ENCODE data around the gene ETV3L.
A peak's percentile ranks its signal among the peaks of the same experiment; 100 is the strongest.
"Not testable (repeated sequence)": the region's sequence is repeated elsewhere in the genome, so short reads cannot be mapped to it uniquely, and the experiment has no call there.

Gene ETV3L

GRCh38 chr1:157104598-157105293 is 5.1 kb upstream of the ETV3L start:
- DNase-seq = no peak

DNA sequence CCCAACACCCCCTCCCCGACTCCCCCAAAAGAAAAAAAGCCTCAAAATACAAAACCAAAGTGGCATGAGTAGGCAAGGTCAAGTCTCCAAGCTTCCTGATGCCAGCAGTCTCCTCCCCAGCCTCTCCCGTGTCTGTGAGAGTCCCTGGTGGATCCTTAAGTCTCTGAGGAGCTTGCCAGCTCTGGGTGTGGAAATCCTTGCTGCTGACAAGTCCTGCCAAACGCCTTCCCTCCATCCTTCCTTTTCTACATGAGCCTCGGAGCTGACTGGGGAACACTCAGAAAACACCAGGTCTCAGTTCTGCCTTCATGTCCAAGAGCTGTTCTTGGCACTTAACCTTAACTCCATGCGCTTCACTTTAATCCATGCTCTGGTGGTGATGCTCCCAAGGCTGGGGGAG is 3.7 kb upstream of the ETV3L start:
- DNase-seq = no peak

GRCh38 chr1:157101149-157101548 is 1.5 kb upstream of the ETV3L start:
- no peak for DNase-seq

- not testable (repeated sequence) for DNase-seq
Observed at GRCh38 chr1:157098987-157099632, 498 bp downstream of the ETV3L start.

DNA sequence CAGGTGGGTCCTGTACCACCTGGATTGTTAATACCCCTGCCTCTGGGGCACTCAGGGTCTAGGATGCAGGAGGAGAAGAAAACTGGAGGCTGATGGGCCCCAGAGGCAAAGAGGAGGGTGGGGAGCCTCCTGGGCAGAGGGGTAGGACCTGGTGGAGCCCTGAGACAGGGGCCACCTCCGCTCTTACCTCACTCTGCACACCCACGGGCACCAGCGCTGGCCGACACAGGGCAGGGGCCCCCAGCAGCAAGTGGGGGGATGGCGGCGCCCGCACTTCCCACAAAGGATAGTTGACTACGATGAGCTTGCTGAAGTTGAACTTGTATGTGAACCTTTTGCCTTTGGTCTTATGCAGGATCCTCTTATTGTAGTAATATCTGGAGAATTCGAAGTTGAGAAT is 1.1 kb downstream of the ETV3L start:
- no peak for DNase-seq

DNA sequence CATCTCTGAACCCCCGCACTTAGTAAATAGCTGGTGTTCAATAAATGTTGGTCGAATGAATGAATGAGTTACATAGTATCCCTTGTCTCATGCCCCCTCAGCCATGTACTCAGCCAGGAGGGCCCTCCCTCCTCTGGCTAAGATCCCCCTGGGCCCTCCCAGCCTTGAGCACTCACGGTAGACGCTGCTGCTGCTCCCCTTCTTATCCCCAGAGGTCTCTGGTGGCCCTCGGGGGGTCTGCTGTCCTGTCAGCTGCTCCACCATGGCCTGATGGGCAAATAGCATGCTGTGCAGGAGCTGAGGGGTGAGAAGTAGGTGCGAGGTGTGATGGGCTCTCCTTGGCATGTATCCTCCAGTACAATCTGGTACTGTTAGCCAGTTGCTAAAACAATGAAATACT is 1.9 kb downstream of the ETV3L start:
- no peak for DNase-seq

DNA sequence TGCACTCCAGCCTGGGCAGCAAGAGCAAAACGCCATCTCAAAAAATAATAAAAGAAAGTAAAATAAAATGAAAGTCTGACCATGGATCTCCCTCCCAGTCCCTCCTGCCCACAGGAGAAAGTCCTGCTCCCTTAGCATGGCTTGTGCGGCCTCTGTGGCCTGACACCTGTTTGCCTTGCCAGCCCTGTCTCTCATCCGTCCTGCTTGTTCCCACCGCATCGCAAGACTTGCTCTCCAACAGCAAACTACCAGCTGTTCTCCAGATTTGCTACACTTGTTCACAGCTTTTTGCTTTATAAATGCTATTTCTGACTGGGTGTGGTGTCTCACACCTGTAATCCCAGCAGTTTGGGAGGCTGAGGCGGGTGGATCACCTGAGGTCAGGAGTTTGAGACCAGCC is 2.7 kb downstream of the ETV3L start:
- no peak for DNase-seq

DNA sequence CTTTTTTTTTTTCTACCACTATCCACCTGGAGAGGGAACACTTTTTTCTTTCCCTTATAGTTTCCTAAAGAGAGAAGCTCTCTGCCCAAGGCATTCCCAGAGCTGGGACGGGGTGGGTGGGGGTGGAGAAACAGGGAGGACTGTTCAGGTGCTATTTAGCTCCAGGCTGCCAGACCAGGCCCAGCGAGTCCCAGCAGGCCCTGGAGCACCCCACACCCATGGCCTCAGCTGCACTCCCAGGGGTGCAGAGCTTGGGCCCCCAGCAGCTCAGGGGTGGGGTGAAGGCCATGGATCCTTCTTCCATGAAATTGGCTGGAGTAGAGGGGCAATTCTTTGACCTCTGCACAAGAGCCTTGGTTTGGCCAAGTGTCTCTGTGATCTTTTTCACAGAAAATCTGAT is 4.1 kb downstream of the ETV3L start:
- no peak for DNase-seq

DNA sequence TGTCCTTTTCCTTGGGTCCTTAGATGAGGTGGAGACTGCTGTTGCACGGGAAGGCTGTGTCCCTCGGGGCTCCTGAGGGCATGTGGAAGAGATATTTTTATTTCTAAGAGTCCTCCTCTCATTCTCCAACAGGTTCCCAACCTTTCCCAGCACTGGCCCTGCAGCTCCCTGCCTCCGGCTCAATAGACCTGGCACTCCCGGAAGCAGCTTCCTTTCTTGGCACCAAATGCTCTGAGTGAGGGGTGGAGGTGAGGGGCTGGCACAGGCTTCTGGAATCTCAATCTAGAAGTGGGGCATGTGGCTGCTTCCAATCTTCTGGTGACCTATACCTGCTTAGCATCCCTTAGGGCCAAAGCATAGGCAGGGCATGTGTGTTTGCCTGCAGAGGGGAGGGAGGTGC is 4.5 kb downstream of the ETV3L start:
- no peak for DNase-seq

GRCh38 chr1:157092831-157093230 is 6.8 kb downstream of the ETV3L start:
- no peak for DNase-seq

DNA sequence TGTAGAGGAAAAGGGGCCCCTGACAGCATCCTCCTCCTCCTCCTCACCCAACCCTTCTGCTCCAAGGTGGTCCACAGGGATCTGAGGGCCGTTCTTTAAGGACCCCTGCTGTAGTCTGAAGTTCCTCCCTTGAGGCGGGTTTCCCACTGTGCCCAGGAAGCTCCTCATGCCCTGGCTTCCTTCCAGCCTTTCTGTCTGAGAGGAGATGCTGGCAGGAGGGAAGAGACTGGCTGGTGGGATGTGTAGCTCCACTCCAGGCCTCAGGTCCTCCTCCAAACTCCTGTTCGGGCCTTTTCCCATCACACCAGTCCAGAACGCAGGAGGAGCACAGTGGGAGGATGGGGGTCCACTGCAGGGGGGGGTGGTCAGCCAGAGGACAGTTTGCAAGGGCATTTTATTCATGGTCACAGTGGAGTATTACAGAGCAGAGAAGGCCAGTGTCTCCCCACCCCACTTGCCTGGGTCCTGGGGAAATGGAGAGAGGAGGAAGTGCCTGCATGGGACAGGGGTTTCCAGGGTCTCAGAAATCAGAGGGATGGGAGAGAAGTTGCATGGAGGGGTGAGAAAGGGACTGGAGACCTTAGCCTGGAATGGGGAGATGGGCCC is 7.8 kb downstream of the ETV3L start:
- no peak for DNase-seq

- no peak for DNase-seq
Observed at GRCh38 chr1:157091186-157091585, 8.4 kb downstream of the ETV3L start.

GRCh38 chr1:157090771-157091170 is 8.8 kb downstream of the ETV3L start:
- no peak for DNase-seq

DNA sequence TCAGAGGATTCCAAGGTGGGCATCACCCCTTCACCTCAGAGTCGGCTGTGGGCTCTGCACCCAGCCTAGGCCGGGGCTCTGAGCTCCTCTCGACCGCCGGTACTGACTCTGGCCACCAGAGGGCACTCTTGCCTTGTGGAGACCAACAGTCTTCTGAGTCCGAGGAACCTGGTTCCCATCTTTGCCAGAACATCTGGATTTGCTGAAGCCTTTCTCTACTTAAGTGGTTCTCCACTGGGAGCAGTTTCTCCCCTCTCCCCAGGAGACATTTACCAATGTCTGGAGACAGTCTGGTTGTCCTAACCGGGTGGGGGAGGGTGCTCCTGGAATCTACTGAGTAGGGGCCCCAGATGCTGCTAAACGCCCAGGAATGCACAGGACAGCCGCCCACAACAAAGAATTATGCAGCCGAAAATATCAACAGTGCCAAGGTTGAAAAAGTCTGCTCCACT is 9.4 kb downstream of the ETV3L start:
- DNase-seq = peak; percentile 63 to 98

GRCh38 chr1:157089789-157090188 is 9.8 kb downstream of the ETV3L start:
- DNase-seq = no peak

- DNase-seq = no peak
Observed at GRCh38 chr1:157088607-157089006, 11.0 kb downstream of the ETV3L start.

GRCh38 chr1:157087030-157087429 is 12.6 kb downstream of the ETV3L start:
- no peak for DNase-seq

DNA sequence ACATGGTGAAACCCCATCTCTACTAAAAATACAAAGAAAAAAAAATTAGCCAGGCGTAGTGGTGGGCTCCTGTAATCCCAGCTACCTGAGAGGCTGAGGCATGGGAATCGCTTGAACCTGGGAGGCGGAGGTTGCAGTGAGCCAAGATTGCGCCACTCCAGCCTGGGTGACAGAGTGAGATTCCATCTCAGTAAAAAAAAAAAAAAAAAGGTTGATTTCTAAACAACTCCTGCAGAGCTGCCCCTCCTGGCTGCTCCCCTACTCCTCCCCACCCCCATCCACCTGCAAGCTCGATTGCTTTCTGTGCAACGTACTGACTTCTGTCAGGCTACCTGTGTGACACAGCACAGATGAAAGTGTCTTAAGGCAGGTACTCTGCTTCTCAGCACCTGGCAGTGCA is 13.3 kb downstream of the ETV3L start:
- DNase-seq = no peak

GRCh38 chr1:157085421-157085820 is 14.2 kb downstream of the ETV3L start:
- peak; percentile 76 to 79 for DNase-seq

DNA sequence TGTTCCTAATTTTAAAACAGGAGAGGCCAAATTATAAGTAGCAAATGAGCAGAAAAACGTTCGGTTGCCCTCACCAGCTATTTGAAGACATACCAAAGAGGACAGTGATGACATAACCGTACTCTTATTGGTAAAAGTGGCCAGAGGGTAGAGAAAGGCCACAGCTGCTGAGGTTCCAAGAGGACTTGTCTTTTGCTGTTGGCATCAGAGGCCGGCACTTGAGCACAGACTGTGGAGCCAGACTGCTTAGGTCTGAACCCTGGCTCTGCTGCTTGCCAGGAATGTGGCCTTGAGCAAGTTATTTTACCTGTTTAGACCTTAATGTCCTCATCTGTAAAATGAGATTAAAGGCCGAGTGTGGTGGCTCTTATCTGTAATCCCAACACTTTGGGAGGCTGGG is 14.9 kb downstream of the ETV3L start:
- DNase-seq = no peak

- DNase-seq = no peak
Observed at GRCh38 chr1:157081707-157082106, 17.9 kb downstream of the ETV3L start.

- DNase-seq = no peak
Observed at GRCh38 chr1:157080714-157081113, 18.9 kb downstream of the ETV3L start.

DNA sequence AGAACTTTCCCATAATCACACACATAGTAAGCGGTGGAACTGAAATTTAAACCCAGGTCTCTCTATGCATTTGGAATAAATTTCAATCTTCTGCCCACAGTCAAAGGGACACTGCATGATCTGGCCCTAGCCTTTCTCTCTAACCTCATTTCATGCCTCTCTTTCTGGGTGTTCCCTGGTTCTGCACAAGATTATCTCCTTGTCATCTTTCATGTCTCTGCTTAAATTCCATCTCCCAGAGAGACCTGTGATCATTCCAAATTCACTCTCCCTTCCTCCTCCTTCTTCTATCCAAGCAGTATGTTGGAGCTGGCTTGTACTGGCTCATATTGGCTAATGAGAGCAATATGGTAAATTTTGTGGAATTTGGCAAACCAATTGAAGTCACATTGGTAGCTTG is 22.2 kb downstream of the ETV3L start:
- DNase-seq = no peak

DNA sequence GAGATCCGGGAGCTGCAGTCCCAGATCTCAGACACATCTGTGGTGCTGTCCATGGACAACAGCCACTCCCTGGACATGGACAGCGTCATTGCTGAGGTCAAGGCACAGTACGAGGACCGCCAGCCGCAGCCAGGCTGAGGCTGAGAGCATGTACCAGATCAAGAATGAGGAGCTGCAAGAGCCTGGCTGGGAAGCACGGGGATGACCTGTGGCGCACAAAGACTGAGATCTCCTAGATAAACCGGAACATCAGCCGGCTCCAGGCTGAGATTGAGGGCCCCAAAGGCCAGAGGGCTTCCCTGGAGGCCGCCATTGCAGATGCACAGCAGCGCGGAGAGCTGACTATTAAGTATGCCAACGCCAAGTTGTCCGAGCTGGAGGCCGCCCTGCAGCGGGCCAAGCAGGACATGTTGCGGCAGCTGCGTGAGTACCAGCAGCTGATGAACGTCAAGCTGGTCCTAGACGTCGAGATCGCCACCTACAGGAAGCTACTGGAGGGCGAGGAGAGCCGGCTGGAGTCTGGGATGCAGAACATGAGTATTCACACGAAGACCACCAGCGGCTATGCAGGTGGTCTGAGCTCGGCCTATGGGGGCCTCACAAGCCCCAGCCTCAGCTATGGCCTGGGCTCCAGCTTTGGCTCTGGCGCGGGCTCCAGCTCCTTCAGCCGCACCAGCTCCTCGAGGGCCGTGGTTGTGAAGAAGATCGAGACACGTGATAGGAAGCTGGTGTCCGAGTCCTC is 25.5 kb downstream of the ETV3L start:
- DNase-seq = peak; percentile 58 to 73

All from inflammatory macrophage treated with lipopolysaccharide for 1 hour (primary cell).